K562 (cell line): Measurements from ENCODE around the gene CTH. TPM values are rescaled to one million over a fixed set of nuclear protein-coding genes. Genes with fewer than 3 reads are reported as not detected.

Experiments
- ATF6 ChIP-seq: sonication (generic); formaldehyde crosslinking; IDR thresholded peaks from 2 replicates; pipeline ENCODE4 v1.4.0; 2020; ENCODE audit warnings: mild to moderate bottlenecking, missing genetic modification reagents
- CXXC5 ChIP-seq: fragments of 250-450 bp; sonication (Bioruptor Pico); IDR thresholded peaks from 2 replicates; pipeline ENCODE4 v1.8.0; 2022; ENCODE audit warnings: inconsistent platforms, mild to moderate bottlenecking, moderate library complexity
- E2F6 ChIP-seq, 2 experiments: IDR thresholded peaks; 2 replicates each; pipeline ENCODE4 v1.6.1; 2011; ENCODE audit warnings: borderline replicate concordance in 1 of 2, control low read depth in 1 of 2, low read depth in 1 of 2, low read length in 1 of 2, mild to moderate bottlenecking in 1 of 2, mixed read lengths in 1 of 2, moderate library complexity in 1 of 2; ENCODE audit not compliant: insufficient read depth in 1 of 2, insufficient read length in 1 of 2, poor library complexity in 1 of 2, severe bottlenecking in 1 of 2; ENCODE audit errors: extremely low read depth in 1 of 2
- EHMT2 ChIP-seq: fragments of 450-650 bp; IDR thresholded peaks from 2 replicates; pipeline ENCODE4 v1.6.1; 2018; ENCODE audit warnings: antibody characterized with exemption
- ELF1 ChIP-seq: fragments of 200-800 bp; sonication (Bioruptor generic); IDR thresholded peaks from 2 replicates; pipeline ENCODE4 v1.6.1; 2016; ENCODE audit warnings: missing genetic modification characterization, missing compliant biosample characterization
- ETV6 ChIP-seq, 3 experiments: fragments of 150-350 bp in 1 of 3; sonication (generic) in 1 of 3; formaldehyde crosslinking in 1 of 3; IDR thresholded peaks; 2 replicates each; pipeline versions ENCODE4 v1.6.1 to v1.8.0; 2014 to 2022; ENCODE audit warnings: borderline replicate concordance in 2 of 3, low read depth in 2 of 3, antibody characterized with exemption in 1 of 3, low read length in 1 of 3, mild to moderate bottlenecking in 1 of 3, missing genetic modification reagents in 1 of 3
- GMEB1 ChIP-seq: fragments of 250-450 bp; sonication (Bioruptor Pico); IDR thresholded peaks from 2 replicates; pipeline ENCODE4 v1.4.0; 2020; ENCODE audit warnings: mild to moderate bottlenecking
- HLTF ChIP-seq: fragments of 450-650 bp; IDR thresholded peaks from 2 replicates; pipeline ENCODE4 v1.6.1; 2016
- HNRNPUL1 ChIP-seq: fragments of 200-400 bp; formaldehyde crosslinking; IDR thresholded peaks from 2 replicates; pipeline ENCODE4 v1.6.1; 2017; ENCODE audit warnings: low read length
- ID3 ChIP-seq, 2 experiments: fragments of 250-450 bp in 1 of 2; fragments of 450-650 bp in 1 of 2; sonication (Bioruptor Pico) in 1 of 2; IDR thresholded peaks; 2 replicates each; pipeline versions ENCODE4 v1.6.1 to v1.8.0; 2016 to 2021; ENCODE audit warnings: mild to moderate bottlenecking in 2 of 2, moderate library complexity in 2 of 2, missing compliant biosample characterization in 1 of 2, missing genetic modification characterization in 1 of 2
- MCM5 ChIP-seq: fragments of 450-650 bp; IDR thresholded peaks from 2 replicates; pipeline ENCODE4 v1.6.1; 2016; ENCODE audit warnings: low read depth
- NBN ChIP-seq: fragments of 450-650 bp; IDR thresholded peaks from 2 replicates; pipeline ENCODE4 v1.6.1; 2016; ENCODE audit warnings: low read depth, mild to moderate bottlenecking
- NCOA6 ChIP-seq: fragments of 450-650 bp; IDR thresholded peaks from 2 replicates; pipeline ENCODE4 v1.6.1; 2017; ENCODE audit warnings: mild to moderate bottlenecking
- NR2C2 ChIP-seq, 2 experiments: fragments of 200-800 bp in 1 of 2; sonication (Bioruptor generic) in 1 of 2; sonication (generic) in 1 of 2; formaldehyde crosslinking in 1 of 2; IDR thresholded peaks; 2 replicates each; pipeline versions ENCODE4 v1.6.1 to v1.8.0; 2016 to 2022; ENCODE audit warnings: mild to moderate bottlenecking in 1 of 2, missing compliant biosample characterization in 1 of 2, missing genetic modification characterization in 1 of 2, missing genetic modification reagents in 1 of 2
- RBM25 ChIP-seq: fragments of 200-400 bp; formaldehyde crosslinking; IDR thresholded peaks from 2 replicates; pipeline ENCODE4 v1.6.1; 2018; ENCODE audit warnings: low read length, low read depth, moderate library complexity; ENCODE audit not compliant: severe bottlenecking
- RFX7 ChIP-seq: fragments of 250-450 bp; sonication (Bioruptor Pico); IDR thresholded peaks from 2 replicates; pipeline ENCODE4 v1.5.1; 2021; ENCODE audit warnings: mild to moderate bottlenecking
- SIN3B ChIP-seq: fragments of 450-650 bp; IDR thresholded peaks from 2 replicates; pipeline ENCODE4 v1.6.1; 2017; ENCODE audit warnings: low read depth, mild to moderate bottlenecking, moderate library complexity
- SIRT6 ChIP-seq: IDR thresholded peaks from one replicate; pipeline ENCODE4 v1.6.1; 2012; ENCODE audit warnings: low read depth, mild to moderate bottlenecking, control low read depth, inconsistent platforms, low read length, moderate library complexity
- SOX6 ChIP-seq: fragments of 450-650 bp; IDR thresholded peaks from 2 replicates; pipeline ENCODE4 v1.6.1; 2014; ENCODE audit warnings: mild to moderate bottlenecking
- TBP ChIP-seq: optimal IDR thresholded peaks from 2 replicates; pipeline ENCODE3; 2011; ENCODE audit warnings: low read depth, low read length, improper control_type of control experiment
- TCF3 ChIP-seq: sonication (generic); formaldehyde crosslinking; IDR thresholded peaks from 2 replicates; pipeline ENCODE4 v1.4.0; 2020; ENCODE audit warnings: mild to moderate bottlenecking, missing genetic modification reagents
- ZNF217 ChIP-seq: sonication (generic); formaldehyde crosslinking; IDR thresholded peaks from 2 replicates; pipeline ENCODE4 v1.8.0; 2022; ENCODE audit warnings: mild to moderate bottlenecking, missing genetic modification reagents
- polyA plus RNA-seq, 8 experiments: library from polyadenylated mRNA; depleted of rRNA in 4 of 8; stranded (reverse) in 5 of 8; unstranded in 3 of 8; fragments of >200 nt; fragmentation: Nextera tagmentation in 2 of 8; fragmentation: Illumina TruSeq in 1 of 8; extraction: Ambion mirVana in 2 of 8; extraction: Trizol in 1 of 8; gene quantifications; 2 replicates each; pipeline versions ENCODE4 v1.2.1 to v1.2.3, GENCODE V29; 2011 to 2014; ENCODE audit warnings: inconsistent platforms in 1 of 8, missing spikeins in 1 of 8
- total RNA-seq, 7 experiments: library from RNA; depleted of rRNA in 6 of 7; stranded (reverse); fragments of >200 nt in 6 of 7; fragmentation: Illumina TruSeq in 2 of 7; extraction: Trizol in 2 of 7; gene quantifications; 2 replicates each; pipeline versions ENCODE4 v1.2.1 to v1.2.3, GENCODE V29; 2011 to 2021; ENCODE audit warnings: low replicate concordance in 1 of 7

The CTH gene
- total and polyA plus RNA-seq, 9 of the 15 experiments (the other 6 are each of a cell fraction or from before 2014, with no cell fraction given): 8.0 to 54.4 (median 30.9) TPM

- peak; percentile 22; the same call in 1 of the 2 replicates for TF ChIP-seq GMEB1 (CRISPR knock-in tag)
- TF ChIP-seq ETV6 (IDR thresholded peaks at IDR 0.05; ENCODE audit: borderline replicate concordance in 1 of 2, low read depth in 2 of 2, low read length in 1 of 2): no peak
- 0 out of 2 replicates have a peak, but pooled peaks have one; percentile 33 for TF ChIP-seq ETV6 (CRISPR knock-in tag; IDR thresholded peaks at IDR 0.05; ENCODE audit: borderline replicate concordance)
- TF ChIP-seq HNRNPUL1: no peak
- no peak for TF ChIP-seq NCOA6
- peak in 1 of 2 experiments; percentile 47 for TF ChIP-seq E2F6 (IDR thresholded peaks at IDR 0.05; ENCODE audit: borderline replicate concordance in 1 of 2, extremely low read depth in 1 of 2, insufficient read depth in 1 of 2, insufficient read length in 1 of 2, low read depth in 1 of 2, low read length in 1 of 2, poor library complexity in 1 of 2, severe bottlenecking in 1 of 2)
- peak; percentile 56; the same call in 1 of the 2 replicates for TF ChIP-seq NR2C2 (CRISPR knock-in tag; IDR thresholded peaks at IDR 0.05)
- peak; percentile 92 for TF ChIP-seq NR2C2 (tag; IDR thresholded peaks at IDR 0.05)
- TF ChIP-seq TCF3 (CRISPR knock-in tag): no peak
- peak; percentile 58 for TF ChIP-seq RBM25
- TF ChIP-seq TBP: peak; percentile 95
- TF ChIP-seq SIN3B: peak; percentile 36; the same call in 1 of the 2 replicates
- TF ChIP-seq MCM5: no peak
- TF ChIP-seq SOX6: peak; percentile 26; the same call in 1 of the 2 replicates
- TF ChIP-seq RFX7: no peak
- TF ChIP-seq NBN: 0 out of 2 replicates have a peak, but pooled peaks have one; percentile 74
- no peak for TF ChIP-seq EHMT2
- TF ChIP-seq ELF1 (tag): no peak
- TF ChIP-seq ATF6 (CRISPR knock-in tag): peak; percentile 47; the same call in 1 of the 2 replicates
- no peak for TF ChIP-seq SIRT6
- TF ChIP-seq CXXC5 (CRISPR knock-in tag): peak; percentile 87
- no peak for TF ChIP-seq HLTF
- no peak for TF ChIP-seq ZNF217 (CRISPR knock-in tag)
- TF ChIP-seq ID3 (CRISPR knock-in tag; IDR thresholded peaks at IDR 0.05): no peak
- TF ChIP-seq ID3 (tag; IDR thresholded peaks at IDR 0.05): 0 out of 2 replicates have a peak, but pooled peaks have one; percentile 42
Observed at GRCh38 chr1:70410604-70411359, at the start of gene CTH (continued).
